ENCODE measurements around the gene NECTIN3. TPM values are rescaled to one million over a fixed set of nuclear protein-coding genes. Genes with fewer than 3 reads are reported as not detected.

Gene NECTIN3
- total and polyA plus RNA-seq, 11 donors = 1.8 to 13.8 (median 8.8) TPM

- Histone ChIP-seq H3K27ac (no peak overlapping the region), H3K36me3 (no peaks in the 10 kb centered on the region), H3K4me3 (no peak overlapping the region), H3K9me3 (peaks cover 0 to 14% (median 0%) of the 10 kb centered on the region in 12 donors), H3K4me1 (no peaks in the 10 kb centered on the region), H3K27me3 (no peaks in the 10 kb centered on the region)
- DNase-seq (no peak), ATAC-seq (no peak)
- intact Hi-C loops (cut with DNase I) = no loop called here
- 81 to 92% (median 82%) methylated on average over 1 of the region's 1 CpG for WGBS, 4 donors
- TF ChIP-seq CTCF (IDR thresholded peaks at IDR 0.05) (no peak), POLR2A (IDR thresholded peaks at IDR 0.05) (no peak)
Observed at GRCh38 chr3:111238885-111239284, 167.3 kb downstream of the NECTIN3 start.

DNA sequence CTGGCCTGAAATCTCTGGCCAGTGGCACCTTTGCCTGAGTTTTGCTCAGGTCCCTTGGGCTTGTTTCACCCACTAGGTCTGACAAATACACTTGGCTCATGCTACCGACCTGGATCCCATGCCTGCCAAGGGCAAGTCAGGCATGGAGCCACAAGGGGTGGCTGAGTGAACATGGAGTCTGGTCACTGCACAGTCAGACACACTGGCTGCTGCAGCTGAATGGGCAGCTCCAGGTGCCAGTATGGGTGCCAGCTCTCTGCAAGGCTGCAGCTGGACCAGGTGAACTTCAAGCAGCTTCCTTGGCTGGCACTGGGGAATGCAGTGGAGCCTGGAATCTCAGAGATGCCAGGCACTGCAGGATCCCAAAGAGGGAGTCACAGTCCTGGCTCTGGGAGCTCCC is 170.3 kb downstream of the NECTIN3 start:
- intact Hi-C loops (cut with DNase I) = no loop called here
- no peak for TF ChIP-seq CTCF (IDR thresholded peaks at IDR 0.05)
- TF ChIP-seq POLR2A (IDR thresholded peaks at IDR 0.05) = no peak
- WGBS, 4 donors = 78 to 95% (median 82%) methylated on average over 1 of the region's 1 CpG

More for the DNA sequence above, 170.3 kb downstream of the NECTIN3 start:
- H3K4me1 ChIP-seq = no peaks in the 10 kb centered on the region
- H3K27me3 ChIP-seq = no peaks in the 10 kb centered on the region
- no peaks in the 10 kb centered on the region for H3K36me3 ChIP-seq
- no peak for DNase-seq
- H3K4me3 ChIP-seq = no peak overlapping the region
- ATAC-seq = no peak
- no peak overlapping the region for H3K27ac ChIP-seq
- H3K9me3 ChIP-seq = peaks cover 0 to 14% (median 0%) of the 10 kb centered on the region in 12 donors

Measured in heart left ventricle (tissue), 16 donors.